Fibroblast of the aortic adventitia (primary cell): Measurements from ENCODE around the gene METTL27. TPM values are rescaled to one million over a fixed set of nuclear protein-coding genes. Genes with fewer than 3 reads are reported as not detected.

Experiments used
- DNase-seq: peaks from one replicate; pipeline ENCODE4 v3.0.0-alpha.2; 2010; ENCODE audit warnings: low read depth
- H3K4me3 ChIP-seq: 2 replicates; pipeline ENCODE4 v1.5.1; 2011; ENCODE audit warnings: low read depth, mild to moderate bottlenecking, control low read depth, low read length, moderate library complexity
- total RNA-seq: library from RNA; depleted of rRNA; stranded (reverse); fragments of >200 nt; gene quantifications from 2 replicates; pipeline ENCODE4 v1.2.3, GENCODE V29; 2012; ENCODE audit warnings: low replicate concordance
- TF ChIP-seq, protein P1 (sequence below): IDR thresholded peaks from 2 replicates; pipeline ENCODE4 v1.5.1; 2011; ENCODE audit warnings: mild to moderate bottlenecking, low read length, control low read depth, inconsistent platforms; ENCODE audit not compliant: insufficient read depth

The METTL27 gene
- total RNA-seq, 1 donor: 6.1 TPM

DNA sequence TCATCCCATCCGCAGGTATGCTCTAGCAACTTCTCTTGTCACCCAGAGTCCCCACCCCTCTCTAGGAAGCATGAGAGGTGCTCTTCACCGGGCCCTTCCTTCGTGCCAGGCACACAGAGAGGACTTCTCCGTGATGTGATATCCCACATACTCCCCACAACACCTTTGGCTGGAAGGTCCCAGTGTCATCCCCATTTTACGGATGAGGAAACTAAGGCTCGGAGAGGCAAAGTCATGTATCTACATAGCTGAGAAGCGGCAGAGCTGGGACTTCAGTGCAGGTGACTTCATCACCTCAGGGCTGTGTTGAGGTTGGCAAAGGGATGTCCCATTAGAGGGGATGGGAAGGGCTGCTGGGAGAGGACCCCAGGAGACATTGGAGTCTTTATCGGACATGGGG, 34.0 kb upstream of the METTL27 start:
- TF ChIP-seq, protein P1, sequence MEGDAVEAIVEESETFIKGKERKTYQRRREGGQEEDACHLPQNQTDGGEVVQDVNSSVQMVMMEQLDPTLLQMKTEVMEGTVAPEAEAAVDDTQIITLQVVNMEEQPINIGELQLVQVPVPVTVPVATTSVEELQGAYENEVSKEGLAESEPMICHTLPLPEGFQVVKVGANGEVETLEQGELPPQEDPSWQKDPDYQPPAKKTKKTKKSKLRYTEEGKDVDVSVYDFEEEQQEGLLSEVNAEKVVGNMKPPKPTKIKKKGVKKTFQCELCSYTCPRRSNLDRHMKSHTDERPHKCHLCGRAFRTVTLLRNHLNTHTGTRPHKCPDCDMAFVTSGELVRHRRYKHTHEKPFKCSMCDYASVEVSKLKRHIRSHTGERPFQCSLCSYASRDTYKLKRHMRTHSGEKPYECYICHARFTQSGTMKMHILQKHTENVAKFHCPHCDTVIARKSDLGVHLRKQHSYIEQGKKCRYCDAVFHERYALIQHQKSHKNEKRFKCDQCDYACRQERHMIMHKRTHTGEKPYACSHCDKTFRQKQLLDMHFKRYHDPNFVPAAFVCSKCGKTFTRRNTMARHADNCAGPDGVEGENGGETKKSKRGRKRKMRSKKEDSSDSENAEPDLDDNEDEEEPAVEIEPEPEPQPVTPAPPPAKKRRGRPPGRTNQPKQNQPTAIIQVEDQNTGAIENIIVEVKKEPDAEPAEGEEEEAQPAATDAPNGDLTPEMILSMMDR: no peak
- no peak overlapping the region for H3K4me3 ChIP-seq
- DNase-seq: no peak

DNA sequence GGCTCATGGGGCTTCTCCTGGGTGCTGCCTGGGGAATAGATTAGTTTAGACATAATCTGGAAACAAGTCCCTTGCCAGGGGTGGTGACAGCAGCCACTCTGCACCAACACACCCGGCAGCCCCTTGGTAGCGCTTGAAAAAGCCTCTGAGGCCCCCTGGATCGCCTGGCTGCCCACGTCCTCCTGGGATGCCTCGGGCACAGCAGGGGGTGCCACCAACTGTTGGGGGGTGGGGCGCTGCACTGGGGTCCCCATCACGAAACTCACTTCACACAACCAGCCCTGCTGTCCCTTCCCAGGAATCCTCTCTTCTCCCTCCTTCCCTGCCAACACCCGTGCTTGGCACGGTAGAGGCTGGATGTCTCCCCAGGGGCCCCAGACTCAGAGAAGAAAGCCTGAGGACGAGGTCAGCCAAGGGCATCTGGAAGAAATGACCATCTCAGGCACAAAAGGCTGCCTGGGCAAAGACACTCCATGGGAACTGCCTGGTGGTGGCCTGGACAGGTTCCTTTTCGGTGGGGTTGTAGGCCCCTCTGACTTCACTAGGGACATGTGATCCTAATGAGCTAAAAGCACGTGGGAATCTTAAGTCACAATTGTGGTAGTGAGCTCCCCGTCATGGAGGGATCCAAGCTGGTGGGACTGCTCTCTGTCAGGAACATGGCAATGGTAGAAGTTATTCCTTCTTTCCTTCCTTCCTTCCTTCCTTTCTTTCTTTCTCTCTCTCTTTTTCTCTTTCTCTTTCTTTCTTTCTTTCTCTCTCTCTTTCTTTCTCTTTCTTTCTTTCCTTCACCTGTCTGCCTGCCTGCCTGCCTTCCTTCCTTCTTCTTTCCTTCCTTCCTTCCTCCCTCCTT, 30.0 kb upstream of the METTL27 start:
- TF ChIP-seq, protein P1: no peak
- DNase-seq: no peak
- no peak overlapping the region for H3K4me3 ChIP-seq

DNA sequence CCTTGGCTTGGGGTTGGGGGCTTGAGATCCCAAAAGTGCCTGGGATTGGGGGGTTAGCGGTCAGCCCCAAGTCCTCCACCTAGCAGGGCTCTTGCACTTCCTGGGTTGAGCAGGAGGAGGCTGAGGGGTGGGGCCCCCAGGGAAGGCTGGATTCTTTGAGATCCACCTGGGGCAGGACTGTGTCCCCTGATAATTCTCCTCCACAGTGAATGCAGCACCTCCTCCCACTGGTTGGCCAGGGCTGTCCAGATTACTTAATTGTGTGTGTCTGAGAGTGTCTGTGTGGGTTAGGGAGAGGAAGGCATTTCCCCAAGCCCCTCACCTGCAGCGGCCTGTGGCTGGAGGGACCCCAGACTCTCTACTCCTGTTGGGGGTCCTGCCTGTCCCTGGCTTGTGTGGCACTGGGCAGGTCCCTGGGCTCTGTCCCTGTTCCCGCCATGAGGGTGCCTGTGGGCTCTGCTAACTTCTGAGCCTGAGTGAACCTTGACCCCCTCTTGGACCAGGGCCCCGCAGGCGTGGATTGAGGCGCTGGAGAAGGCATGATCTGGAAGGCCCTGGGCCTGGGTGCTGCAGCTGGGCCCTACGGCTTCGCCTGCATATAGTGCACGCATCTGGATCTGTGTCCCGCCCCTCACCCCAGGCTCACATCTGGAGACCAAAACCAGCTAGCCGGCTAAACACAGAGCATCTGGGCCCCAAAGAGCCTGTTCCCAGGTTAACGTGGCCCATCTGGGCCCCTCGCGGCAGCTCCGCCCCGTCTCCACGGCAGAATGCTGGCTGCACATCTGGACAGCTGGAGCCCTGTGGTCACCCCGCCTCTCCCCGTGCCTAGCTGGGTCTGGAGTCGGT, 29.1 kb upstream of the METTL27 start:
- TF ChIP-seq, protein P1: no peak
- H3K4me3 ChIP-seq: no peak overlapping the region
- DNase-seq: no peak

DNA sequence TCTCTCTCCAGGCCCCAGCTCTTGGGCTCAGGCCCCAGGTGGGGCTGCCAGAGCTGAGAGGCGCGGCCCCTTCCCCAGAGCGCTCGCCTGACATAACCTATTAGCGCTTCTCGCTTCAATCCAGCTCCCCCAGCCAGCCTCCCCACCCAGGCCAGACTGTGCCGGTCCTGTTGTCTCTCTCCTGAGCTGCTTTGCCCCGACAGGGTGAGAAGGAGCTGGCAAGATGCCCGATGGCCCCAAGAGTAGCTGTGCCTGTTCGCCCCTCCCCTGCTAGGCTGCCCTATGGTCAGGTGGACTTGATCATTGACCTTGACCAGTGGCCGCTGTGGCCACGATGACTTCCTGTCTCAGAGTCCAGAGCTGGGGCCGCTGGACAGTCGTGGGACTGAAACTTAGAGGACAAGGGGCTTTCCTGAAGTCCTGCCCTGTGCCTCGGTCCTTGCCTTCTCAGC, 27.8 kb upstream of the METTL27 start:
- DNase-seq: no peak
- TF ChIP-seq, protein P1: no peak
- no peak overlapping the region for H3K4me3 ChIP-seq

DNA sequence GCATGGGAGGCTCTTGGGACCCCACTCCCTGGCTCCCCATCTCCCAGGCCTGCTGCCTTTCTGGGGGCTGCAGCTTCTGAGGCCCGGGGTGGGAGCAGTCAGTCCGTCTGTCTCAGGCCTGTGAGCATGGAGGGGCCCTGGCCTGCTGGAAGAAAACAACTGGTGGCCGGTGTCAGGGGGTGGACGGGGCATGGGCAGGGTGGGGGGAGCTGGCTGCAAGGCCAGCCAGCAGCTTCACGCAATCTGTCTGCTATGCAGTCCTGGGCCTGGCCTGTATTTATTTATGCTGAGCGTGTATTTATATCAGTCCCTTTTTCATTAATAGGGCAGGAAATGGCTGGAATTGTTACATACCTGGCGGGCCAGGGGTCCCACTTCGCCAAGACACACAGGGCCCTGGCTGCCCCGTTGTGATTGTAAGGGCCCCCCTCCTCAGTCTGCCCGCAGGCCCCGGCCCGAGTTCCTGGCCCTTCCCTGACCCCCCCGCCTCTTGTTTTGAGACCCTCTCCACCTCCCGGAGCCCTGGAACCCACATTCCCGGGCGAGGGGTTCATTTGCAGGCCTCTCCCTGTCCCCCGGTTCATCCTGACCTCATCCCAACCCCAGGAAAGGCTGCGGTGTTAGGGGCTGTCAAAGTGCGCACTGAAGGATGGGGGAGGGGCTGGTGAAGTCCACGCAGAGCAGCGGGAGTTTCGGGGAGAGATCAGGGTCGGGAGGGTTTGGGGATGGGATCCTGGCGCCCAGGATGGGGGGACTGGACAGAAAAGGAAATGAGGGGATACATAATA, 26.9 kb upstream of the METTL27 start:
- TF ChIP-seq, protein P1: no peak

DNA sequence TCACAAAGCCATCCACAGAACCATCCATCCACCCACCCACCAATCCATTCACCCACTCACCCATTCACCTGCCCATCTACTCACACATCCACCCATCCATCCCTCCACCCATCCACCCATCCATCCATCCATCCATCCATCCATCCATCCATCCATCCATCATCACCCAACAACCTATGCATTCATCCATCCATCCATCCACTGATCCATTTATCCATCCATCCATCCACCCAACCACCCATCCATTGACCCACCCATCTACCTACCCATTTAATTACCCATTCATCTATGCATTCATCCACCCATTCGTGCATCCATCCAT, 24.1 kb upstream of the METTL27 start:
- TF ChIP-seq, protein P1: no peak
- H3K4me3 ChIP-seq: no peak overlapping the region
- DNase-seq: no peak

More for the DNA sequence above, 26.9 kb upstream of the METTL27 start:
- DNase-seq: peak; percentile 35
- no peak overlapping the region for H3K4me3 ChIP-seq
